KOPT-K1 (cell line): Measurements from ENCODE around the gene IQCN.

Experiments
- H3K27ac ChIP-seq: fragments of 200-600 bp; sonication (generic); 2 replicates; pipeline ENCODE4 v1.5.1; 2016; ENCODE audit warnings: antibody characterized with exemption, mild to moderate bottlenecking, low read depth, low read length; ENCODE audit not compliant: poor library complexity, severe bottlenecking
- H3K36me3 ChIP-seq: fragments of 200-600 bp; sonication (generic); 2 replicates; pipeline ENCODE4 v1.5.1; 2017; ENCODE audit warnings: antibody characterized with exemption, mild to moderate bottlenecking, low read length, moderate library complexity; ENCODE audit not compliant: insufficient read depth
- H3K9me3 ChIP-seq: fragments of 200-600 bp; sonication (generic); 2 replicates; pipeline ENCODE4 v1.5.1; 2017; ENCODE audit warnings: antibody characterized with exemption, low read length, mild to moderate bottlenecking; ENCODE audit not compliant: insufficient read depth, poor library complexity, severe bottlenecking

The IQCN gene

GRCh38 chr19:18265582-18265981, 8.7 kb downstream of the IQCN start:
- Histone ChIP-seq H3K36me3 (peaks cover 3% of the 10 kb centered on the region; the same call in 1 of the 2 replicates), H3K9me3 (no peaks in the 10 kb centered on the region), H3K27ac (peak overlapping the region; percentile 73)

GRCh38 chr19:18264971-18265540, 9.2 kb downstream of the IQCN start:
- peaks cover 3% of the 10 kb centered on the region; the same call in 1 of the 2 replicates for H3K36me3 ChIP-seq
- no peaks in the 10 kb centered on the region for H3K9me3 ChIP-seq
- peak overlapping the region; percentile 73 for H3K27ac ChIP-seq

GRCh38 chr19:18264137-18264854, 10.0 kb downstream of the IQCN start:
- Histone ChIP-seq H3K9me3 (no peaks in the 10 kb centered on the region), H3K27ac (no peak overlapping the region), H3K36me3 (peaks cover 3% of the 10 kb centered on the region; the same call in 1 of the 2 replicates)

GRCh38 chr19:18263324-18264136, 10.7 kb downstream of the IQCN start:
- no peak overlapping the region for H3K27ac ChIP-seq
- peaks cover 3% of the 10 kb centered on the region; the same call in 1 of the 2 replicates for H3K36me3 ChIP-seq
- H3K9me3 ChIP-seq, result no peaks in the 10 kb centered on the region

GRCh38 chr19:18262917-18263316, 11.3 kb downstream of the IQCN start:
- no peaks in the 10 kb centered on the region for H3K9me3 ChIP-seq
- H3K36me3 ChIP-seq, result peaks cover 3% of the 10 kb centered on the region; the same call in 1 of the 2 replicates
- no peak overlapping the region for H3K27ac ChIP-seq

GRCh38 chr19:18262144-18262543, 12.1 kb downstream of the IQCN start:
- Histone ChIP-seq H3K27ac (no peak overlapping the region), H3K9me3 (no peaks in the 10 kb centered on the region), H3K36me3 (peaks cover 3% of the 10 kb centered on the region; the same call in 1 of the 2 replicates)

GRCh38 chr19:18261474-18261873, 12.8 kb downstream of the IQCN start:
- Histone ChIP-seq H3K36me3 (peaks cover 3% of the 10 kb centered on the region; the same call in 1 of the 2 replicates), H3K27ac (no peak overlapping the region), H3K9me3 (no peaks in the 10 kb centered on the region)

GRCh38 chr19:18259893-18260292, 14.4 kb downstream of the IQCN start:
- Histone ChIP-seq H3K9me3 (no peaks in the 10 kb centered on the region), H3K27ac (no peak overlapping the region), H3K36me3 (no peaks in the 10 kb centered on the region; the same call in 1 of the 2 replicates)

GRCh38 chr19:18257503-18258470, 16.5 kb downstream of the IQCN start:
- H3K36me3 ChIP-seq, result no peaks in the 10 kb centered on the region
- no peaks in the 10 kb centered on the region for H3K9me3 ChIP-seq
- no peak overlapping the region for H3K27ac ChIP-seq

GRCh38 chr19:18254546-18255503, 19.4 kb downstream of the IQCN start:
- Histone ChIP-seq H3K9me3 (no peaks in the 10 kb centered on the region), H3K36me3 (no peaks in the 10 kb centered on the region), H3K27ac (no peak overlapping the region)

GRCh38 chr19:18253716-18254115, 20.5 kb downstream of the IQCN start:
- Histone ChIP-seq H3K9me3 (no peaks in the 10 kb centered on the region), H3K27ac (no peak overlapping the region), H3K36me3 (no peaks in the 10 kb centered on the region)

GRCh38 chr19:18253130-18253529, 21.1 kb downstream of the IQCN start:
- no peaks in the 10 kb centered on the region for H3K36me3 ChIP-seq
- no peak overlapping the region for H3K27ac ChIP-seq
- H3K9me3 ChIP-seq, result no peaks in the 10 kb centered on the region

GRCh38 chr19:18252370-18252717, 21.9 kb downstream of the IQCN start:
- Histone ChIP-seq H3K9me3 (no peaks in the 10 kb centered on the region), H3K27ac (no peak overlapping the region), H3K36me3 (no peaks in the 10 kb centered on the region)
